Measurements from ENCODE around the gene SURF4.
"Not testable (repeated sequence)": the region's sequence is repeated elsewhere in the genome, so short reads cannot be mapped to it uniquely, and the experiment has no call there.

SURF4 gene

GRCh38 chr9:133329306-133330156 lies 46.3 kb downstream of the SURF4 start:
- peaks cover 25% of the 10 kb centered on the region for H3K79me2 ChIP-seq (ENCODE audit: insufficient read depth, low read length)
- peak; percentile 55 for TF ChIP-seq CTCF (conservative IDR thresholded peaks at IDR 0.05; ENCODE audit: low read length)
- not testable (repeated sequence) for H3F3A ChIP-seq (ENCODE audit: low read depth); H3K27me3 ChIP-seq (ENCODE audit: insufficient read depth, low read length, poor library complexity, severe bottlenecking); H3K9me3 ChIP-seq (ENCODE audit: insufficient read depth, low read depth, low read length); H3K4me3 ChIP-seq (ENCODE audit: low read length, poor library complexity, severe bottlenecking); H3K9me2 ChIP-seq (replicated peaks; ENCODE audit: low read depth, low read length); H3K9ac ChIP-seq (ENCODE audit: low read depth, low read length, poor library complexity, severe bottlenecking); H2AFZ ChIP-seq (ENCODE audit: low read length); H3K4me2 ChIP-seq (ENCODE audit: low read depth, low read length, poor library complexity, severe bottlenecking)
- peaks cover 15% of the 10 kb centered on the region for H3K4me1 ChIP-seq (ENCODE audit: insufficient read depth, low read length, poor library complexity, severe bottlenecking)
- peaks cover 44% of the 10 kb centered on the region; the same call in 1 of the 2 replicates for H3K36me3 ChIP-seq (ENCODE audit: insufficient read depth, low read length)
- H4K20me1 ChIP-seq (ENCODE audit: insufficient read depth, low read length, poor library complexity, severe bottlenecking): peaks cover 30% of the 10 kb centered on the region

GRCh38 chr9:133327834-133328484 lies 47.9 kb downstream of the SURF4 start:
- H3K4me1 ChIP-seq (ENCODE audit: insufficient read depth, low read length, poor library complexity, severe bottlenecking): no peaks in the 10 kb centered on the region
- H3K4me3 ChIP-seq (ENCODE audit: low read length, poor library complexity, severe bottlenecking): no peak overlapping the region
- H3K9ac ChIP-seq (ENCODE audit: low read depth, low read length, poor library complexity, severe bottlenecking): no peak overlapping the region
- TF ChIP-seq EZH2phosphoT487 (IDR thresholded peaks at IDR 0.05; ENCODE audit: borderline replicate concordance) (no peak), CTCF (conservative IDR thresholded peaks at IDR 0.05; ENCODE audit: low read length) (no peak)
- H3K9me2 ChIP-seq (replicated peaks; ENCODE audit: low read depth, low read length): no peaks in the 10 kb centered on the region
- no peak overlapping the region for H2AFZ ChIP-seq (ENCODE audit: low read length)
- H3K9me3 ChIP-seq (ENCODE audit: insufficient read depth, low read depth, low read length): no peaks in the 10 kb centered on the region
- no peaks in the 10 kb centered on the region for H3K27me3 ChIP-seq (ENCODE audit: insufficient read depth, low read length, poor library complexity, severe bottlenecking)
- peaks cover 33% of the 10 kb centered on the region; the same call in 1 of the 2 replicates for H3K36me3 ChIP-seq (ENCODE audit: insufficient read depth, low read length)
- peaks cover 9% of the 10 kb centered on the region; the same call in 1 of the 2 replicates for H3K79me2 ChIP-seq (ENCODE audit: insufficient read depth, low read length)
- H4K20me1 ChIP-seq (ENCODE audit: insufficient read depth, low read length, poor library complexity, severe bottlenecking): peaks cover 16% of the 10 kb centered on the region
- no peaks in the 10 kb centered on the region for H3F3A ChIP-seq (ENCODE audit: low read depth)
- H3K4me2 ChIP-seq (ENCODE audit: low read depth, low read length, poor library complexity, severe bottlenecking): no peak overlapping the region

- H4K20me1 ChIP-seq (ENCODE audit: insufficient read depth, low read length, poor library complexity, severe bottlenecking); H2AFZ ChIP-seq (ENCODE audit: low read length); H3K4me1 ChIP-seq (ENCODE audit: insufficient read depth, low read length, poor library complexity, severe bottlenecking); H3K9ac ChIP-seq (ENCODE audit: low read depth, low read length, poor library complexity, severe bottlenecking); H3K4me2 ChIP-seq (ENCODE audit: low read depth, low read length, poor library complexity, severe bottlenecking); H3K9me2 ChIP-seq (replicated peaks; ENCODE audit: low read depth, low read length); H3K9me3 ChIP-seq (ENCODE audit: insufficient read depth, low read depth, low read length); H3K79me2 ChIP-seq (ENCODE audit: insufficient read depth, low read length); H3F3A ChIP-seq (ENCODE audit: low read depth); H3K27me3 ChIP-seq (ENCODE audit: insufficient read depth, low read length, poor library complexity, severe bottlenecking); H3K4me3 ChIP-seq (ENCODE audit: low read length, poor library complexity, severe bottlenecking): not testable (repeated sequence)
- peaks cover 23% of the 10 kb centered on the region; the same call in 1 of the 2 replicates for H3K36me3 ChIP-seq (ENCODE audit: insufficient read depth, low read length)
Observed at GRCh38 chr9:133327021-133327420, 48.8 kb downstream of the SURF4 start.

All from Loucy (cell line).